ENCODE measurements around the gene PPP1R10.

PPP1R10 gene

GRCh38 chr6:30557683-30557981 is 59.4 kb downstream of the PPP1R10 start:
- TF ChIP-seq ZBTB7A (IDR thresholded peaks at IDR 0.05; ENCODE audit: low read depth) (no peak), USF1 (IDR thresholded peaks at IDR 0.05) (no peak), NFIC (IDR thresholded peaks at IDR 0.05) (no peak), FOXM1 (IDR thresholded peaks at IDR 0.05; ENCODE audit: borderline replicate concordance, low read depth) (no peak), TCF12 (IDR thresholded peaks at IDR 0.05; ENCODE audit: low read depth) (no peak), CEBPB (IDR thresholded peaks at IDR 0.05) (no peak), MAX (IDR thresholded peaks at IDR 0.05) (no peak), YY1 (IDR thresholded peaks at IDR 0.05; ENCODE audit: low read depth) (no peak), CREB1 (IDR thresholded peaks at IDR 0.05; ENCODE audit: low read depth) (no peak), RAD21 (IDR thresholded peaks at IDR 0.05; ENCODE audit: low read depth) (no peak), TAF1 (IDR thresholded peaks at IDR 0.05; ENCODE audit: low read depth) (no peak)

GRCh38 chr6:30556906-30557682 is 59.9 kb downstream of the PPP1R10 start, which contains the start of gene PRR3:
Gene PRR3, plus strand, starts transcription at chr6:30557295. Its CDS starts 50 bp downstream, at chr6:30557345.
- TF ChIP-seq USF1 (IDR thresholded peaks at IDR 0.05) (peak; percentile 4; the same call in 1 of the 2 replicates), FOXM1 (IDR thresholded peaks at IDR 0.05; ENCODE audit: borderline replicate concordance, low read depth) (no peak), YY1 (IDR thresholded peaks at IDR 0.05; ENCODE audit: low read depth) (peak; percentile 83), CEBPB (IDR thresholded peaks at IDR 0.05) (no peak), ZBTB7A (IDR thresholded peaks at IDR 0.05; ENCODE audit: low read depth) (peak; percentile 96), MAX (IDR thresholded peaks at IDR 0.05) (peak; percentile 97), TEAD4 (IDR thresholded peaks at IDR 0.05) (no peak; the same call in 1 of the 2 replicates), CREB1 (IDR thresholded peaks at IDR 0.05; ENCODE audit: low read depth) (peak; percentile 88), TCF12 (IDR thresholded peaks at IDR 0.05; ENCODE audit: low read depth) (peak; percentile 50; the same call in 1 of the 2 replicates), TAF1 (IDR thresholded peaks at IDR 0.05; ENCODE audit: low read depth) (peak; percentile 78)

GRCh38 chr6:30556066-30556905 is 60.8 kb downstream of the PPP1R10 start, which contains the start of gene GNL1:
Gene GNL1, minus strand, starts transcription at chr6:30556489. Its CDS starts 286 bp downstream, at chr6:30556203.
- TF ChIP-seq YY1 (IDR thresholded peaks at IDR 0.05; ENCODE audit: low read depth) (no peak), CEBPB (IDR thresholded peaks at IDR 0.05) (no peak), USF1 (IDR thresholded peaks at IDR 0.05) (0 out of 2 replicates have a peak, but pooled peaks have one; percentile 41), NFIC (IDR thresholded peaks at IDR 0.05) (0 out of 2 replicates have a peak, but pooled peaks have one; percentile 6), RAD21 (IDR thresholded peaks at IDR 0.05; ENCODE audit: low read depth) (no peak), EGR1 (IDR thresholded peaks at IDR 0.05) (peak; percentile 95), ZBTB7A (IDR thresholded peaks at IDR 0.05; ENCODE audit: low read depth) (peak; percentile 94), CREB1 (IDR thresholded peaks at IDR 0.05; ENCODE audit: low read depth) (peak; percentile 82), MAX (IDR thresholded peaks at IDR 0.05) (peak; percentile 86), FOXM1 (IDR thresholded peaks at IDR 0.05; ENCODE audit: borderline replicate concordance, low read depth) (no peak), TCF12 (IDR thresholded peaks at IDR 0.05; ENCODE audit: low read depth) (no peak), TAF1 (IDR thresholded peaks at IDR 0.05; ENCODE audit: low read depth) (peak; percentile 25; the same call in 1 of the 2 replicates), REST (IDR thresholded peaks at IDR 0.05; ENCODE audit: low read depth) (no peak), TEAD4 (IDR thresholded peaks at IDR 0.05) (0 out of 2 replicates have a peak, but pooled peaks have one; percentile 24), EP300 (IDR thresholded peaks at IDR 0.05; ENCODE audit: borderline replicate concordance) (peak; percentile 60; the same call in 1 of the 2 replicates)

- no peak for TF ChIP-seq MAX (IDR thresholded peaks at IDR 0.05)
- no peak for TF ChIP-seq TAF1 (IDR thresholded peaks at IDR 0.05; ENCODE audit: low read depth)
- TF ChIP-seq NFIC (IDR thresholded peaks at IDR 0.05) = no peak; the same call in 1 of the 2 replicates
- no peak for TF ChIP-seq YY1 (IDR thresholded peaks at IDR 0.05; ENCODE audit: low read depth)
- TF ChIP-seq RAD21 (IDR thresholded peaks at IDR 0.05; ENCODE audit: low read depth) = no peak
- no peak for TF ChIP-seq TCF12 (IDR thresholded peaks at IDR 0.05; ENCODE audit: low read depth)
- TF ChIP-seq EGR1 (IDR thresholded peaks at IDR 0.05) = no peak
- peak; percentile 21 for TF ChIP-seq ZBTB7A (IDR thresholded peaks at IDR 0.05; ENCODE audit: low read depth)
Observed at GRCh38 chr6:30555816-30556065, 61.3 kb downstream of the PPP1R10 start.

- TF ChIP-seq RAD21 (IDR thresholded peaks at IDR 0.05; ENCODE audit: low read depth) = no peak
- no peak for TF ChIP-seq MAX (IDR thresholded peaks at IDR 0.05)
- TF ChIP-seq NFIC (IDR thresholded peaks at IDR 0.05) = peak; percentile 14; the same call in 1 of the 2 replicates
- TF ChIP-seq YY1 (IDR thresholded peaks at IDR 0.05; ENCODE audit: low read depth) = no peak
- peak; percentile 3; the same call in 1 of the 2 replicates for TF ChIP-seq ZBTB7A (IDR thresholded peaks at IDR 0.05; ENCODE audit: low read depth)
Observed at GRCh38 chr6:30554962-30555815, 61.9 kb downstream of the PPP1R10 start.
